GM13976 (cell line): ENCODE data around the gene CCDC190.
"Not testable (repeated sequence)": the region's sequence is repeated elsewhere in the genome, so short reads cannot be mapped to it uniquely, and the experiment has no call there.

ENCODE experiments used
- DNase-seq: peaks from one replicate; pipeline ENCODE4 v3.0.0; 2012; ENCODE audit warnings: low spot score
- in situ Hi-C: fragments of 300-500 bp; cut with MboI; formaldehyde crosslinking; loops from one replicate; pipeline ENCODE4 v1.12.0; 2022; ENCODE audit warnings: low sequenced_read_pairs, mixed read lengths, inconsistent platforms; ENCODE audit not compliant: unreplicated experiment
- TF ChIP-seq, protein P1 (sequence below): IDR thresholded peaks from 2 replicates; pipeline ENCODE4 v1.5.1; 2012; ENCODE audit warnings: borderline replicate concordance, mild to moderate bottlenecking; ENCODE audit not compliant: insufficient read depth; ENCODE audit errors: extremely low read depth, missing control alignments, control extremely low read depth

Gene CCDC190

DNA sequence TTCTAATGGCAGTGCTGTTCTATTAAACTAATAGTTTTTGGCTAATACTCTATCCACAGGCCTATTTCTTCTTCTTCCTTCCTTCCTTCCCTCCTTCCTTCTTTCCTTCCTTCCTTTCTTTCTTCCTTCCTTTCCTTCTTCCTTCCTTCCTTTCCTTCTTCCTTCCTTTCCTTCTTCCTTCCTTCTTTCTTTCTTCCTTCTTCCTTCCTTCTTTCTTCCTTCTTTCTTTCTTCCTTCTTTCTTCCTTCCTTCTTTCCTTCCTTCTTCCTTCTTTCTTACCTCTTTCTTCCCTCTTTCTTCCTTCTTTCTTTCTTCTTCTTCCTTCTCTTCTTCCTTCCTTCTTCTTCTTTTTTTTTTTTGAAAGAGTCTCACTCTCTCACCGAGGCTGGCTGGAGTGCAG is 31.7 kb downstream of the CCDC190 start:
- in situ Hi-C loops = no loop called here
- DNase-seq = no peak
- TF ChIP-seq, protein P1, sequence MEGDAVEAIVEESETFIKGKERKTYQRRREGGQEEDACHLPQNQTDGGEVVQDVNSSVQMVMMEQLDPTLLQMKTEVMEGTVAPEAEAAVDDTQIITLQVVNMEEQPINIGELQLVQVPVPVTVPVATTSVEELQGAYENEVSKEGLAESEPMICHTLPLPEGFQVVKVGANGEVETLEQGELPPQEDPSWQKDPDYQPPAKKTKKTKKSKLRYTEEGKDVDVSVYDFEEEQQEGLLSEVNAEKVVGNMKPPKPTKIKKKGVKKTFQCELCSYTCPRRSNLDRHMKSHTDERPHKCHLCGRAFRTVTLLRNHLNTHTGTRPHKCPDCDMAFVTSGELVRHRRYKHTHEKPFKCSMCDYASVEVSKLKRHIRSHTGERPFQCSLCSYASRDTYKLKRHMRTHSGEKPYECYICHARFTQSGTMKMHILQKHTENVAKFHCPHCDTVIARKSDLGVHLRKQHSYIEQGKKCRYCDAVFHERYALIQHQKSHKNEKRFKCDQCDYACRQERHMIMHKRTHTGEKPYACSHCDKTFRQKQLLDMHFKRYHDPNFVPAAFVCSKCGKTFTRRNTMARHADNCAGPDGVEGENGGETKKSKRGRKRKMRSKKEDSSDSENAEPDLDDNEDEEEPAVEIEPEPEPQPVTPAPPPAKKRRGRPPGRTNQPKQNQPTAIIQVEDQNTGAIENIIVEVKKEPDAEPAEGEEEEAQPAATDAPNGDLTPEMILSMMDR = no peak

DNA sequence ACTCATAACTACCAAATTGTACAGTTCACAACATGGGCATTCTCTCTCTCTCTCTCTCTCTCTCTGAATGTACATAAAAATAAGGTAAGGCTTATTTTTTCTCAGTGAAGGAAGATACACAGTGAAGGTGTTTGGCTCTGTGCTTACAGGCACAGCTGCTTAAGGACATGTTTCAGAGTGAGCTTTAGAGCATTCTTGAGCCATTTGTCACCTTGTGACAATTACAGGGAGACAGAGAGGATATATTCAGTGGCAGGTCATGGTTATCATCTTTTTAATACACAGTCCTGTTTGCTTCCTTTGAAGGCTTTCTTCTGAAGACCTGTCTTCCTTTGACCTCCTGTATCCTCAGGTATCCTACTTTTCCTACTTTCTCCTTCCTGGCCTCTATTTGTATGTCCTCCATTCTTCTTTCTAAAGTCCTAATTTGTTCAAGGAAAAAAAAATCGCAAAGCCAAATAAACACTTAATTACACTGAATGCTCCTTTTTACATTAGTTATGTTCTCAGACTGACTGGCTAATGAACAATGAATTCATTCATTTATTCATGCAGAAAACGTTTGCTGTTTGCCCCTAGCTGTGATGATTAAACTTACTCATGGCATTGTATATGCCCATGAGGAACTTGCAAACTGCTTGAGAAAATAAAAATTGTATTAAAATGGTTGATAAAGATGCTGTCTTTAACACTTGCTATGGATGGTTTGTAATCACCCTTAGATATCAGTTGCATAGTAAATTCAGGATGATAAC is 37.0 kb downstream of the CCDC190 start:
- no peak for DNase-seq
- in situ Hi-C loops = no loop called here
- TF ChIP-seq, protein P1 = no peak

DNA sequence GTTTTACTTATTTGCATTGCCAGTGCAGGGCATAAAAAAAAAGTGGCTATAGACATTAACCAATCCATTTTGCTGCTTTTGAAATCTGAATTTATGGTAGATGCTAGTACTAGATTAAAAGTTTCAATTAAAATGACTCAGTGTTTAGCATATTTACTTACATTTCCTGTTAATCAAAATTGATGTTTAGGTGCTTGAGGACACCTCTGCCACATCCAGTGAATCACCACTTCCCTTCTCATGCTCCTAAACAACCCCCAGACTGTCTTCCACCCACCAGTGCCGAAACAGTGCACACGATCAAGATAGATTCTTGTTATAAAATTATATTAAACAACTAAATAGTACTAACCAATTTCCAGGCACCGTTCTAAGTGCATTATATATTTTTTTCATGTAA is 37.7 kb downstream of the CCDC190 start:
- in situ Hi-C loops = no loop called here
- TF ChIP-seq, protein P1 = no peak
- DNase-seq = no peak

DNA sequence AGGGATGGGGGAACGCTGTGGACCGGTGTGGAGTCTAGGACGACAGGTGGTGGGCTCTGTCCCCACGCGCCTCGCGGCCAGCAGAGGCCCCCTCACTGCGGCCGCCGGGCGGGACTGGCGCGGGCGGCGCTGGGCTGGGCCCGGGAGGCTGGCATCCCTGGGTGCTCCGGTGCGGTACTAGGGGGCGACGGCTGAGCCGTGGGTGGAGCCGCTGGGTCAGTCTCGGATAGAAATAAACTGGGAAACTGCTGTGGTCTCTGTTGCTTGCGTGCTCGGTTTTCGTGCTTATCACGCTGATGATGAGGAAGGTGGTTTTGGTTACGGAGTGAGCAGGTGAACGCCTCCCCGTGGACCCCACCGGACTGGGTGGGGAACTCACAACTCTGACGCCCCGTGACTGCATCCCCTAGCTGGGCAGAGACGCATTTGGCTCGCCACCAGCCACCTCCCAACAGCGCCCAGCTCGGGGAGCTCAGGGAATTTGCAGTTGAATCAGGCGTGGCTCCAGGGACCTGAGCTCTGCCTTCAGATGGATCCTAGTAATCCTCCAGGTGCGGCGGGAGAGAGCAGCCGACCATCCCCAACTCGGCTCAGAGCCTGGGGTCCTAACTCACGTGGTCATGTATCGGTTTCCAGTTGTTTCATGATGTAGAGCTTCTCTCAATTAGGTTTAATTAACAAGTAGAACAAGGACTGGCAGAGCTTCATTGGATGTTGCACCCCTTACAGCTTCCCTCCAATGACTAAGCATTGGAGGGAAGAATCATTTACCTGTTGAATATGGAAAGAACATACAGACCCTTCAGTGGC is 38.4 kb downstream of the CCDC190 start:
- peak; percentile 32 for DNase-seq
- TF ChIP-seq, protein P1 = no peak
- in situ Hi-C loops = no loop called here

DNA sequence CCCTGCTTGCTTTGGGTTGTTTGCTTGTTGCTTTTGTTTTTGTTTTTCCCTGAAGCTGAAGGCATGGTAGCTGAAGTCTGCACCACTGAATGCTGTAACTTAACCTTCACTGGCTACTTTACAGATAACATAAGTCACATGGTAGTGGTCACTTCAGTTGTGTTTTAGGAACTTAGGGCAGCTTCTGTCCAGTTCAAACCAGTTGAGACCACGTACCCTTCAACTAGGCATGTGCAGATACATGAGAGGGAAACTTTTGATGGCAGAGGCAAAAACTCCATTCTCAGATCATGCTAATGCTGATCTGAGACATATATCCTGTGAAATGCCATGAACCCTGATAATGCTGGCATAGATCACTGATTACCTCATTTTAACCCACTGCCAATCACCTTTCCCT is 42.3 kb downstream of the CCDC190 start:
- in situ Hi-C loops, DNase-seq: not testable (repeated sequence)

DNA sequence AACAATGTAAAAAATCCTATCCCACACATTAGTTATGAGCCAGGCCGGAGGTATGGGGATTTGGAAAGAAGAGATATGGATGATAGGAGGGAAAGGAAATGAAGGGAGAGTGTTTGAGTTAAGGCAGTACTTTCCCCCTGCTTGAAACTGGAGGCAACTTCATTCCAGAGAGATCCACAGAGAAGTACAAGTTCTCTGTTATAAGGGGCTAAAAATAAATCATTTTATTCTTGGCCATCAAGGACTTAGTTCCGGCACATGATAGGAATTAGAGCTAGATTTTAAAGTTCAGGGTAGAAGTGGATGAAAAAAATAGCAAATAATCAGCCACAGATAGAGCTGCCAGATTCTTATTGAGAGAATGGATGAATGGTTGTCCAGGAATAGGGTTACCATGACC is 42.8 kb downstream of the CCDC190 start:
- in situ Hi-C loops, DNase-seq: not testable (repeated sequence)

DNA sequence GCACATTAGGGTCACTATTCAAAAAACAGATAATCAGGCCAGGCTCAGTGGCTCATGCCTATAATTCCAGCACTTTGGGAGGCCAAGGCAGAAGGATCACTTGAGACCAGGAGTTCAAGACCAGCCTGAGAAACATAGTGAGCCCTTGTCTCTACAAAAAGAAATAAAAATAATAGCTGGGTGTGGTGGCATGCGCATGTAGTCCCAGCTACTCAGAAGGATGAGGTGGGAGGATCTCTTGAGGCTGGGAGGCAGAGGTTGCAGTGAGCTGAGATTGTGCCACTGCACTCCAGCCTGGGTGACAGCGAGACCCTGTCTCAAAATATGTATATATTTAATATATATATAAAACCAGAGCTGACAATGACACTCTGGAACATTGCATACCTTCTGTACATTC is 48.6 kb downstream of the CCDC190 start:
- DNase-seq, in situ Hi-C loops: not testable (repeated sequence)

DNA sequence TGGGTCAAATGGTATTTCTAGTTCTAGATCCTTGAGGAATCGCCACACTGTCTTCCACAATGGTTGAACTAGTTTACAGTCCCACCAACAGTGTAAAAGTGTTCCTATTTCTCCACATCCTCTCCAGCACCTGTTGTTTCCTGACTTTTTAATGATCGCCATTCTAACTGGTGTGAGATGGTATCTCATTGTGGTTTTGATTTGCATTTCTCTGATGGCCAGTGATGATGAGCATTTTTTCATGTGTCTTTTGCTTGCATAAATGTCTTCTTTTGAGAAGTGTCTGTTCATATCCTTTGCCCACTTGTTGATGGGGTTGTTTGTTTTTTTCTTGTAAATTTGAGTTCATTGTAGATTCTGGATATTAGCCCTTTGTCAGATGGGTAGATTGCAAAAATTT is 53.5 kb downstream of the CCDC190 start:
- DNase-seq, in situ Hi-C loops: not testable (repeated sequence)
